H1 (cell line): ENCODE results near the gene OLFM2. TPM values are rescaled to one million over a fixed set of nuclear protein-coding genes. Genes with fewer than 3 reads are reported as not detected.

Experiments used
- KDM4A ChIP-seq: IDR thresholded peaks from one replicate; pipeline ENCODE4 v1.7.1; 2012; ENCODE audit warnings: low read depth, mild to moderate bottlenecking, moderate library complexity, low read length, inconsistent platforms; ENCODE audit not compliant: severe bottlenecking
- polyA plus RNA-seq, 7 experiments: library from polyadenylated mRNA; depleted of rRNA in 3 of 7; stranded (reverse) in 5 of 7; unstranded in 2 of 7; fragments of >200 nt in 5 of 7; fragments of 200-250 nt in 2 of 7; gene quantifications; 1 replicate in 5 of 7; 2 replicates in 1 of 7; 4 replicates in 1 of 7; pipeline versions ENCODE4 v1.2.1 to v1.2.3, GENCODE V29; 2011 to 2013; ENCODE audit warnings: missing spikeins in 2 of 7, mixed read lengths in 2 of 7
- total RNA-seq: library from RNA; stranded (reverse); fragmentation: NEBNext Ultra II Directional; extraction: Animal tissue kit (Norgen Biotek cat#: 25700); gene quantifications from 2 replicates; pipeline ENCODE4 v1.2.1, GENCODE V29; 2021

OLFM2 gene
- total and polyA plus RNA-seq, 2 of the 8 experiments (the other 6 are each of a cell fraction or from before 2014, with no cell fraction given): 68.2 to 151 TPM

DNA sequence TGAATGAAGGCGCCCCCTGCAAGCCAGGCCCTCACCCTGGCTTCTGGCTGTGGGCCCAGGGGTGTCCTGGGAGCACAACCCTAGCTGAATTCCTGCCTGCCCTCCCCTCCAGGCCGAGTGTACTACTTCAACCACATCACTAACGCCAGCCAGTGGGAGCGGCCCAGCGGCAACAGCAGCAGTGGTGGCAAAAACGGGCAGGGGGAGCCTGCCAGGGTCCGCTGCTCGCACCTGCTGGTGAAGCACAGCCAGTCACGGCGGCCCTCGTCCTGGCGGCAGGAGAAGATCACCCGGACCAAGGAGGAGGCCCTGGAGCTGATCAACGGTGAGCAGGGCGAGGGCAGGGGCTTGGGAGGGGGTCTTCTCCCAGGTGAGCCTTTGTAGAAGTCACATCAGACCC, 98.0 kb downstream of the OLFM2 start (continued):
- no peak for TF ChIP-seq KDM4A
